GM12873 (cell line): ENCODE data around the gene RGS3.
A peak's percentile ranks its signal among the peaks of the same experiment; 100 is the strongest.

Experiments
- CTCF ChIP-seq: IDR thresholded peaks from 2 replicates; pipeline ENCODE4 v1.5.1; 2012; ENCODE audit warnings: low read depth, mild to moderate bottlenecking, moderate library complexity, low read length, control low read depth; ENCODE audit not compliant: insufficient read depth; ENCODE audit errors: missing control alignments

RGS3 gene

GRCh38 chr9:113589890-113590289 is 126.4 kb downstream of the RGS3 start:
- peak; percentile 55 for TF ChIP-seq CTCF

- no peak for TF ChIP-seq CTCF
These were observed 126.9 kb downstream of the RGS3 start for GRCh38 chr9:113590389-113590788.

GRCh38 chr9:113590991-113591898 is 127.7 kb downstream of the RGS3 start:
- TF ChIP-seq CTCF = peak; percentile 91

- no peak for TF ChIP-seq CTCF
These were observed 128.5 kb downstream of the RGS3 start for GRCh38 chr9:113591899-113592625.

GRCh38 chr9:113592876-113593575 is 129.5 kb downstream of the RGS3 start:
- no peak for TF ChIP-seq CTCF

- no peak for TF ChIP-seq CTCF
These were observed 130.3 kb downstream of the RGS3 start for GRCh38 chr9:113593682-113594281.
